HG03139 (cell line): ENCODE data around the gene PLCB2.

Experiments
- ATAC-seq: cut with Tn5 transposase; IDR thresholded peaks from one replicate; pipeline ENCODE4 v1.9.1; 2021; ENCODE audit not compliant: unreplicated experiment

The PLCB2 gene, protein sequence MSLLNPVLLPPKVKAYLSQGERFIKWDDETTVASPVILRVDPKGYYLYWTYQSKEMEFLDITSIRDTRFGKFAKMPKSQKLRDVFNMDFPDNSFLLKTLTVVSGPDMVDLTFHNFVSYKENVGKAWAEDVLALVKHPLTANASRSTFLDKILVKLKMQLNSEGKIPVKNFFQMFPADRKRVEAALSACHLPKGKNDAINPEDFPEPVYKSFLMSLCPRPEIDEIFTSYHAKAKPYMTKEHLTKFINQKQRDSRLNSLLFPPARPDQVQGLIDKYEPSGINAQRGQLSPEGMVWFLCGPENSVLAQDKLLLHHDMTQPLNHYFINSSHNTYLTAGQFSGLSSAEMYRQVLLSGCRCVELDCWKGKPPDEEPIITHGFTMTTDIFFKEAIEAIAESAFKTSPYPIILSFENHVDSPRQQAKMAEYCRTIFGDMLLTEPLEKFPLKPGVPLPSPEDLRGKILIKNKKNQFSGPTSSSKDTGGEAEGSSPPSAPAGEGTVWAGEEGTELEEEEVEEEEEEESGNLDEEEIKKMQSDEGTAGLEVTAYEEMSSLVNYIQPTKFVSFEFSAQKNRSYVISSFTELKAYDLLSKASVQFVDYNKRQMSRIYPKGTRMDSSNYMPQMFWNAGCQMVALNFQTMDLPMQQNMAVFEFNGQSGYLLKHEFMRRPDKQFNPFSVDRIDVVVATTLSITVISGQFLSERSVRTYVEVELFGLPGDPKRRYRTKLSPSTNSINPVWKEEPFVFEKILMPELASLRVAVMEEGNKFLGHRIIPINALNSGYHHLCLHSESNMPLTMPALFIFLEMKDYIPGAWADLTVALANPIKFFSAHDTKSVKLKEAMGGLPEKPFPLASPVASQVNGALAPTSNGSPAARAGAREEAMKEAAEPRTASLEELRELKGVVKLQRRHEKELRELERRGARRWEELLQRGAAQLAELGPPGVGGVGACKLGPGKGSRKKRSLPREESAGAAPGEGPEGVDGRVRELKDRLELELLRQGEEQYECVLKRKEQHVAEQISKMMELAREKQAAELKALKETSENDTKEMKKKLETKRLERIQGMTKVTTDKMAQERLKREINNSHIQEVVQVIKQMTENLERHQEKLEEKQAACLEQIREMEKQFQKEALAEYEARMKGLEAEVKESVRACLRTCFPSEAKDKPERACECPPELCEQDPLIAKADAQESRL

DNA sequence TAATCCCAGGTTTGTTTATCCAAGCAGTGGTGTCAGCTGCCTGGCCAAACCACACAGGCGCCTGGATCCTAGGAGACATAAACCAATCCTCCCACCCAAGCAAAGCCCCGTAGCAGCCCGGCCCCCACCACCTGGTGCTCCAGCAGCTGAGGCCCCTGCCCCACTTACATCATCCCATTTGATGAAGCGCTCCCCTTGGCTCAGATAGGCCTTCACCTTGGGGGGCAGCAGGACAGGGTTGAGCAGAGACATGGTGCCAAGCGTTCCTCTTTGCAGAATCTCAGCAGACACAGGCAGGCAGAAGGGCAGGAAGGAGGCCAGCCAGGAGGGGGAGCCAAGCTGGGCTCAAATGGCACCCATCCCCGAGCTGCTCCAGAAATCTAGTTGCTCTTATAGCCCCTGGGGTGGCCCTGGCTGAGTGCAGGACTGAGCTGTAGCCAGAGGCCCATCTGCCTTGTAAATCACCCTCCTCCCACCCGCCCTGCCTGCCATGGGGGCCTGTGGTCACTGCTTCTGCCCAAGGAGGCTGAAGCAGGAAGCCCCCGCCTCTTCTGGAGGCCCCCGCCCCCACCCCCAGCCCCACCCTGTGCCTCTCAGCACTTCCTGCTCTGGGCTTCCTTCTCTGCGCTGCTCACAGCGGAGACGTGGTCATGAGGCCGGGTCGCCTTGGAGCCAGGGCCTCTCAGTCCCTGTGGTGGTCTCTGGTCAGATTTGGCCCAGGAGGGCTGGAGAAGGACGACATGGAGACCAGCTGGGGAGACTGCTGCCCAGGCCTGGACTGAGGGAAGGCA lies at the start of gene PLCB2:
Gene PLCB2 (minus strand): TSS at position 515 of the 791 bp plus-strand sequence. CDS start 263 bp downstream, at position 252.
- ATAC-seq, result no peak

DNA sequence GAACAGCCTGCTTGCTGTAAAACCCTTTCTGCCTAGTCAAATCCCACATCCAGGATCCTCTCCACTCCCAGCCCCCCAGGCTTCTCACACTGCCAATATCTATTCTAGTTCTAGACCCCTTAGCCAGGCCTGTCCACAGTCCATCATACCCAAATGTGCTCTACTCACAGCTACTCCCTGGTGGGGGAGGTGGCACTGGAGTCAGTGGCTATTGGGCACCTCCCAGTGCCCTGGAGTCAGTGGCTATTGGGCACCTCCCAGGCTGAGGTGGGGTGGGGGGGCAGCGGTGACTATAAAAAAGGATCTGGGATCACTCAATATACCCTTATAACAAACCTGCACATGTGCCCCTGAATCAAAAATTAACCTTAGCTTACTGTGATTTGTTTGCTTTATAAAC lies 49.5 kb upstream of the PLCB2 start:
- no peak for ATAC-seq

DNA sequence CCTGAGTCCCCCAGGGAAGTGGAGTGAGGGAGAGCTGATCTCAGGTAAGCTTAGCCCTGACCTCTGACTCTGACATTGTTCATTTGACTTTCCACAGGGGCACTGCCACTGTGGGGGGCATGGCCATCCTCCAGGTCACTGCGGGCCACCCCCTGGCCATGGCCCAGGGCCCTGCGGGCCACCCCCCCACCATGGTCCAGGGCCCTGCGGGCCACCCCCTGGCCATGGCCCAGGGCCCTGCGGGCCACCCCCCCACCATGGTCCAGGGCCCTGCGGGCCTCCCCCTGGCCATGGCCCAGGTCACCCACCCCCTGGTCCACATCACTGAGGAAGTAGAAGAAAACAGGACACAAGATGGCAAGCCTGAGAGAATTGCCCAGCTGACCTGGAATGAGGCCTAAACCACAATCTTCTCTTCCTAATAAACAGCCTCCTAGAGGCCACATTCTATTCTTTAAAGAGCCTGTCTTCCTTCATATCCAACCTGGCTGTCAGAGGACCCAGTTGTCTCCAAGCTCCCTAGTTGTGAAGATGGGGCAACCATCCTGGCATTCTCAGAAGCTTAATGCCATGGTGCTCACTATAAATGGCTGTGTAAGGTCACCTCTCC lies 48.3 kb upstream of the PLCB2 start:
- no peak for ATAC-seq

DNA sequence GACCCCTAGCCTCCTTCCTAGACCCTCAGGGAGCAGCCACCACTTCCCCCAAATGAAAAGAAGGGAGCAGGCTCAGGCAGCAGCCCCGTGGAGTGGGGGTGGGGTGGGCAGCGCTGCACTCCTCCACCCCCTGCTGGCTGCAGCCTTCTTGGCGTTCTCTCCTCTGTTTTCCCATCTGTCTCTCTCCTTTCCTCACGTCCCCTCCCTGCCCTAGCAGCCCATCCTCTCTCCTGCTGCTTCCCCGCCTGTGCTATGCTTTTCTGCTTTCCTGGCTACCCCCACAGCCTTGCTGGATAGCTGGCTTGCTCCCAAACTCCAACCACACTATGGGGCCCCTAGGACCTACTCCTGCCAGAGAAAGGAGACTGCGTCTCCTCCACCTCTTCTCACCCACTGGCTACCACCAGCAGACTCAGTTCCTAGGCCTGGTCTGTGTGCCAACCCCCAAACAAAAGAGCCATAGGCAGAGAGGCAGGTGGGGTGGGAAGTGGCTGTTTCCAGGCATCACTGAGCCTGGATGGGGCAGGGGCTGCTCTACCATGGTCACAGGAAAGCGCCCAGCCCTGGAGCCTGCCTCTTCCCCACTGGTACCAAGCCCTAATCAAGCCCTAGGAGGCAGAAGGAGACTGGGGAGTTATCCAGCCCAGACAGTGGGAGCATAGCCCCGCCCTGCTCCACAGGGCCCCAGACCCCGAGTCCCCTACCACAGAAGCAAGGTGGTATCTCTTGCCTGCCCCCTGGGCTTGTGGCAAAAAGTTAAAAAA lies 46.9 kb upstream of the PLCB2 start:
- ATAC-seq, result no peak

DNA sequence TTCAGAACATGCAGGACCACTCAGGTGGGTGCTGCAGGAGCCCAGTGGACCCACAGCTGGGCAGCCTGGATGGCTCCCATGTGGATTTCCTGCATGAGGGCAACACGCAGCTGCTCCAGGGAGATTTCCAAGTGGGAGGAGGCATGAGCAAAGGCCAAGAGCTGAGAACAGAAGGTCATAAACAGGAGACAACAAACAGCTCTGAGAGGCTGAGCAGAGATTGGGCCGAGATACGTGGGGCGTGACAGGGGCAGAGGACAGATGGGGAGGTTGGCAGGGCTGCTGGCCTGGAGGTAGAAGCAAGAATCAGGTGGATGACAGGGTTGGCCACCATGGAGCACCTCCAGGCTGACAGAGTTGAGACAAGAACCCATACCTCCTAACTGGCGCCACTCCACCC lies 46.0 kb upstream of the PLCB2 start:
- ATAC-seq, result no peak

DNA sequence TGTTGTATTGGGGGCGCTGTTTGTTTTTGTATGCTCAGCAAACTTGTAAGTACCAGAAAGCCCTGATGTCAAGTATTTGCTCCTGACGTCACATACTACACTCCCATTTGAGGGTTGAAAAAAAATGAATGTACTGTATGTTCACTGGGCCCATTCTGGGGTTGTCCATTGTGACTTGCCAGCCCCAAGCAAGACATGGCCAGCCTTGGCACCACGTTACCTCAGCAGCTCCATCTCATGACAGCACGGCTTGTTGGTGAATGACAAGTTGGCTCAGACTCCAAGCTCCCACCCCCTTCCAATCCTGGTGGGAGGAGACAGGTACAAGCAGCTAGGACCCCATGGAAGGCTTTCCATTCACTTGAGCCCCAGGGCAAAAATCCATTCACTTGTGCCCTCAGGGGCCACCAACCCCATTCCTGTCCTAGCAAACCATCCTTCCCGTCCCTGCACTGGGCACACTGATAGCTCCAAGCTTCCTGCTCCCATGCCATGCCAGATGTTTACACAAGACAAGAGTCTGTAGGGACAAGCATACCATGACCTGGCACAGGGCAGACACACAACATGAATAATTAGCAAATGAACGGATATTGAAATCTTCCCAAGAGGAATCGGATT lies 44.7 kb upstream of the PLCB2 start:
- no peak for ATAC-seq

DNA sequence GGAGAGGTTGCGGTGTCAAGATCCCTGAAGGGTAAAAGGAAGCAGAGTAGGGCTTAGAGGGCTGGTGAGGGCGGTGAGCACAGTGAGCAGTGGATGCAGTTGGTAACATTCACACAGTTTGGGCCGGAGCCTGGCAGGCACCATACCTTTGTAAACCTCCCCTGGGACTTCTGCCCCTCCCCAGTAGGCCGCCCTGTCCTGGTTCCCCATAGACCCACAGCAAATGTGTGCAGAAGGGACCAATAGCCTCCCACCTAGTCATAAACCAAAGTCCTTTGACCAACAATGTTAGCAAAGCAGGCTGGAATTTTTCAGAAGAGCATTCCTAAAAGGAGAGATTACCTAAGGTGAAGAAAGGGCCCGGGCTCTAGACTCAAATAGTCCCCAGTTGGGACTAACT lies 41.4 kb upstream of the PLCB2 start:
- ATAC-seq, result no peak

DNA sequence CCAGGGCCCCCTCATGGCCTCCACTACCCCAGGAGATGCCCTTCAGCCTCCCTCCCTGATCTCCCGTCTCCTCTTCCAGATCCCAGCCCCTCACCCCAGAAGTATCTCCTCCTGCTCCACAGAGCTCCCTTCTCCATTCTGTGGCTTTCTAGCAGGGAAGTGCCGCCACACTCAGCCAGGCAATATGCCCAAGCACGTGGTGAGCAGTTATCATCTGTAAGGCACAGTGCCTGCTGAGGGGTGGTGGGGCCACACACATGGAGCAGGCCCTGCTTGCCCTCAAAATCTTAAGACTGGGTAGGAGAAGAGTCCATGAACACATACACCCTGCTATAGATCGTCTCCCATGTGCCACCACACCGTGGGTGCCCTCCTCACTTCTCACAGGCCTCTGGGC lies 40.7 kb upstream of the PLCB2 start:
- ATAC-seq, result no peak

DNA sequence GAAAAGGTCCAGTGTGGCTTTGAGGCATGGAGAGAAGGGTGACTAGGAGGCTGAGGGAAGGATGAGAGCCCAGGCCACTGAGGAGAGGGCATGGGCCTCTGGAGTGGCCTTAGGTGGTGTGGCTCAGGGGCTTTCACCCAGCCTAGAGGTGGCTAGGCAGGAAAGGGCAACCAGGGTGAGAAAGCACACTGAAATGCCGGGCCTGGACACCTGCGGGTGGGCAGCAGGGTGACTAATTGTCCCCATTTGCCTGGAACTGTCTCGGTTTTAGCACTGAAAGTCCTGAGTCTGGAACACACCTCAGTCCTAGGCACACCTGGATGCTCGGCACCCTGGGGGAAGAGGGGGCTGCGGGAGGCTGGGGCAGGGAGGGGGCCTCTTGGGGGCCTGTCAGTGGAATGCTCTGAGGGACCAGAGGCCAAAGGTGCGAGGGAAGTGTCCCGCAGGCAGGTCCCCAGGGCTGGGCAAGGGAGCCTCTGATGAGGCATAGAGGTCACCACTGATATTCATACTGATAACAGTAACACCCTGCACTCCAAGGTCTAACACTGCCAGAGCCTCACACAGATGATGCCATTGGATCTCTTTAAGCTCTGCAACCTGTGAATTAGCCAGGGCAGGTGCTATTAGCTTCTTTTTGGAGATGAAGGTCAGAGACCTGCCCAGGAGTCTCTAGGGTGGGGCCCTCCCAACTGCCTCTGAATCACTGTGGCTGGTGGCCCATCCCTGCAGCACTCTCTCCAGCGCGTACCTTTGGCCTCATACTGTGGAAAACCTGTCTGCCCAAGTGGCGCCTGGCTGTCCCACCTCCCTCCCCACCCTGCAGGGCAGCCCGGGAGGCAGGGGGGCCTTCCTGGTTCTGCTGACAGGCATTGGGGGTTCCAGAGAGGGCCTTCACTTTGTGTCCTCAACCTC lies 40.1 kb upstream of the PLCB2 start:
- ATAC-seq, result no peak

DNA sequence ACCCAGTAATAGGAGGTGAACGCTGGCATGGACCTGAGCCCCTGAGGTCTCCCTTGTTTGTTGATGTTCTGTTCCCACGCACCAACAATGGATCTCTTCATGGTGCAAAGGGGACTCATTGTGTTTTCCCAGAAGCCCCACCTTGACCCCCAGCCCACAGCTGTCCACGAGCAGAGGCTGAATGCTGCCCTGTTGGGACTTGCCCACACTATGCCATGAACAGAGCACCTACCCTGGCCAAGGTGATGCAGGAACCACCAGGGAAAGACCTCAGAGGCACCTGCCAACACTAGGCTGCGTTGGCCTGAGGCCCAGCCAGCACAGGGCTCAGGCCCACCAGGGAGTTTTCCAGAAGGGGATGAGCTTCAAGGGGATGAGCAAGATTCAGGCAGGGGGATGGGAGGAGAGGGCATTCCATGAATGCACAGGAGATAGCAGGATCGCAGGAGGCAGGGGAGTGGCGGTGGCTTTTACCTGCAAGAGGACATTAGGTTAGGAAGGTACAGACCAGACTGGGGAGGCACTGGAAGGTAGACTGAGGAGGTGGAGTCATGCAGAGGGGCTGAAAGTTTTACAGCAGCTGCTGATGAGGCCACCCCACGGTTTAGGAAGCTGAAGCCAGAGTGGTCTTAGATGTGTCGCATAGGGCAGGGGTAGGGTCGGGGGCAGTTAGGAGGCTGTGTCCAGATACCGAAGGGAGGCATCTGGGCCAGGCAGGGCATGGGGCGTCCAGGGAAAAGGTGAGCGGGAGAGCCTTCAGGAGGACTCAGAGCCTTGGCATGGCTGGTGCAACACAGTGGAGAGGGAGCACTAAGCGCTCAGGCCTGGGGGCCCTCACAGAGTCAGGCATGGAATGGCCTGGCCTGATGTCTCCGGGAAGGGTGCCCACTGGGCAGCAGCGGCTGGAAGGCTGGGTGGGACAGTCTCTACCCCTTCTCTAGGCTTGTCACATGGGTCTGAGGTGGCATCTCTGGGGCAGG lies 39.1 kb upstream of the PLCB2 start:
- no peak for ATAC-seq

DNA sequence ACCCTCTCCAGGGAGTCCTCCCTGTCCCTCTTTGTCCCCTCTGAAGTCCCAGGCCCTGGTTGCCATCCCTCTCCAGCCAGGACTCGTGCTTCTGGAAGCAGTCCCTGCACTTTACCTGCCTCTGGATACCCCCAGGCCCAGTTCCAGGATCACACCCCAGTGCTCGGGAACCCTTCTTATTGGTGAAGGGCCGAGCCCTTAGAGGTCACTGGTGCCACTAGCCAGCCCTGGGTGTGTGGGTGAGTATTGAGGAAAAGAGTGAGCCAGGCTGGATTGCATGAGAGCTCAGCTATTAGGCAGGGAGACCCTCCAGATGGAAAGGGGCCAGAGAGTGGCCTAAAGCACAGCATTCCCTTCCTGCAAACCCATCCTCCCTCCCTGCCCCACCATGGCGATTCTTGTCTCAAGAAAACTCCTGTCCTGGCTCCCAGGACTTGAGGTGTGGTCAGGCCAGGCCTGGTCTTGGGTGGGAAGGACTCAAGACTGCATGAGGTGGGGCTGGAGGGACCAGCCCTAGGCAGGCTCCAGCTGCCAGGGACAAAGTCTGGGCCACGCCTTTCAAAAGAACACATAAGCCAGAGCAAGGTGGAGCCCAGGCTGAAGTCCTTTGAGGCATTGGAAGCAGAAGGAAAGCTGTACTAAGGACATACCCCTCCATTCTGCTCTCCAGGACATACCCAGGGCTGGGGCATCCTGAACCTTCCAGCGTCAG lies 38.3 kb upstream of the PLCB2 start:
- no peak for ATAC-seq

DNA sequence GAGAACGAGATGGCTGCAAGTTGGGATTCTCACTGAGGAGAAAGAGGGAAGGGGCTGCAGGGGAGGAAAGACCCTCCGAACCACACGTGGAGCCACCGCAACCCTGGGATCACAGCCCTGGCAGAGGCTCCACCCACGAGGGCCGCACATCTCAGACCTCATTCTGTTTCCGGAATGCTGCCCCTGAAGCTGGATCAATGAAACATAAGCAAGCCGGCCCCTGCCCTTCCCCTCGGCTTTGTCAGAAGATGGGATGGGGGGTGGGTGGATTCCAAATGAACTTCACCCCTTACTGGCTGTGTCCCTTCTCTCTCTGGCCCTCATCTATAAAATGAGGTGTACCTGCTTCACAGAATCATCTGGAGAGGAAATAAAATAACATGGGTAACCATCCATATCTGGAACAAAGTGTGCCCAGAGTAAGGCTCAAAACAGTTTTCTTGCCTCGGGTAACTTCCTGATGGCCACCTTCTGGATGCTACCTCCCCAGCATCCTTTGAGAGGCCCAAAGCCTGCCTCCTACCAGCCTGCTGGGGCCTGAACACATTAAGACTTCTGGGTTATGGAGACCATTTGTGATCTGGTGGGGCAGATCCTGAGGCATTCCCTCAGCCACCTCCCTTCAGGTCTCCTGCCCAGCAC lies 37.6 kb upstream of the PLCB2 start:
- ATAC-seq, result no peak

DNA sequence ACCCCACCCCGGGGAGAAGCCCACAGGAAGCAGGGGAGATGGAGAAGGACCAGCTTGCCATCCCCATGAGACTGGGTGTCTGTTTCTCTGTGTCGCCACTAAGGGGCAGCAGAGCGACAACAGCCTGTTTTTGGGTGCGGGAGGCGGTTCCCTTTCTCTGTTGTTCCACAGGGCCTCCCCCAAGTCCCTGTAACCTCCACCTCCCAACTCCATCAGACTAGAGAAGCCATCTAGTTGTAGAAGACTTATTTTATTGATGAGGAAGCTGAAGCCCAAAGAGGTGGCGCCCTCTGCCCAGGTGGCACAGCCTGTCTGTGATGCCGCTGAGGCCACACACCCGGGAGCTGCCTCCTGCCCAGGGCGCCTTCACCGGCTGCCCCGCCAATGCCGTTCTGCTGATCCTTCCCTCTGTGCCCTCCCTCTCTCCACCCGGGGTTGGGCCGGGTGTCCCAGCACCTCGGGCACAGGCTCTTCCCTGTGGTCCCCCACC lies 36.9 kb upstream of the PLCB2 start:
- ATAC-seq, result no peak

DNA sequence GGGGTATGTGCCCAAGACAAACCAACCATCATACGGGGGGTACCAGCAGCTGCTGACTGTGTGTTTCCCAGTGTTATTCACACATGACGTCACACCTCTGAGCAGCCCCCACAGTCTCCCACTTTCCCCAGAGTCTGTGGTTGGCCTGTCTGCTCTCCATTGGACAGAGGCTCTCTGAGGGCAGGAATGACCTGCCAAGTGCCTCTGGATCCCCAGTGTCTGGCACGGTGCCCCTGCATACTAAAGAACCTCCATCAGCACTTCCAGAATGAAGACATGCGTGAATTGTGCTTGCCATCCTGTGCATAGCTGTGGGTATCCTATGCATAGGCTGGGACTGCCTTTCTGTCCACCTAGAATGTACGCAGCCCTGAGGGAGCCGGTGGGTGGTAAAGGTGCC lies 36.5 kb upstream of the PLCB2 start:
- no peak for ATAC-seq

DNA sequence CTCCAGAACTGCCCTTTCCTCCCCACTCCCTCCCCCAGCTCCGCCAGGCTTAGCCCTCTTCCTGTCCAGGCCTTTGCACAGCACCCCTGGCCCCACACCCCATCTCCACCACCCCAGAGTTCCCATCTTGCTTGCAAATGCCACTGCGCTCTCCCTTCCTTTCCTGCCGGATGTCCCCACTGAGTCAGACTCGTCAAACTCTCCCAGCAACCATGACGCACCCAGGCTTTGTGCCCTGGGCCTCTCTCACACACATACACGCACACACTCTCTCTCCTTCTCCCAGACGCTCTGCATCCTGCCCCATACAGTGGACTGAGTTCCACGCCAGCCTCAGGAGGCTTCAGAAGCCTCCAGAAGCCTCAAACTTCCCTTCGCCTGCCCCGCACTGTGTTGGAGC lies 35.8 kb upstream of the PLCB2 start:
- ATAC-seq, result no peak
